ENCODE measurements around the gene PPP1R12B.

GRCh38 chr1:202357506-202357905 is 9.0 kb downstream of the PPP1R12B start:
- TF ChIP-seq CTCF (IDR thresholded peaks at IDR 0.05; ENCODE audit: low read depth, low read length, missing input control) (no peak), TAF1 (conservative IDR thresholded peaks at IDR 0.05) (no peak), MAX (IDR thresholded peaks at IDR 0.05) (no peak), REST (IDR thresholded peaks at IDR 0.05) (no peak), ZBTB33 (IDR thresholded peaks at IDR 0.05) (no peak), ATF3 (IDR thresholded peaks at IDR 0.05) (no peak), YY1 (IDR thresholded peaks at IDR 0.05) (no peak), FOXA1 (IDR thresholded peaks at IDR 0.05) (no peak), SP1 (IDR thresholded peaks at IDR 0.05) (no peak), JUND (IDR thresholded peaks at IDR 0.05) (no peak), EGR1 (IDR thresholded peaks at IDR 0.05; ENCODE audit: low read depth in 2 of 2) (no peak), GABPA (IDR thresholded peaks at IDR 0.05 in 1 of 2, conservative IDR thresholded peaks at IDR 0.05 in 1 of 2) (no peak), RXRA (IDR thresholded peaks at IDR 0.05) (no peak)

Data from liver (tissue), 3 donors.